Liver (tissue), 3 donors: ENCODE measurements around the gene ULBP2.
"Not testable (repeated sequence)": the region's sequence is repeated elsewhere in the genome, so short reads cannot be mapped to it uniquely, and the experiment has no call there.

ENCODE experiments used
- EGR1 ChIP-seq, 2 donors: IDR thresholded peaks; 2 replicates each; pipeline ENCODE4 v1.6.1; 2016 to 2018; ENCODE audit warnings: antibody characterized with exemption in 2 of 2, low read depth in 2 of 2
- REST ChIP-seq: IDR thresholded peaks from 2 replicates; pipeline ENCODE4 v1.6.1; 2016; ENCODE audit warnings: antibody characterized with exemption, mild to moderate bottlenecking
- YY1 ChIP-seq: IDR thresholded peaks from 2 replicates; pipeline ENCODE4 v1.6.1; 2016; ENCODE audit warnings: antibody characterized with exemption, mild to moderate bottlenecking
- TF ChIP-seq, protein P1 (sequence below): fragments of 150-350 bp; IDR thresholded peaks from 2 replicates; pipeline ENCODE4 v1.5.1; 2017; ENCODE audit warnings: improper control_type of control experiment, low read depth, low read length; ENCODE audit not compliant: missing input control
- donor health status: healthy.
- donor health status: healthy.

GRCh38 chr6:149938013-149938570 lies 3.7 kb upstream of the ULBP2 start:
- TF ChIP-seq, protein P1, sequence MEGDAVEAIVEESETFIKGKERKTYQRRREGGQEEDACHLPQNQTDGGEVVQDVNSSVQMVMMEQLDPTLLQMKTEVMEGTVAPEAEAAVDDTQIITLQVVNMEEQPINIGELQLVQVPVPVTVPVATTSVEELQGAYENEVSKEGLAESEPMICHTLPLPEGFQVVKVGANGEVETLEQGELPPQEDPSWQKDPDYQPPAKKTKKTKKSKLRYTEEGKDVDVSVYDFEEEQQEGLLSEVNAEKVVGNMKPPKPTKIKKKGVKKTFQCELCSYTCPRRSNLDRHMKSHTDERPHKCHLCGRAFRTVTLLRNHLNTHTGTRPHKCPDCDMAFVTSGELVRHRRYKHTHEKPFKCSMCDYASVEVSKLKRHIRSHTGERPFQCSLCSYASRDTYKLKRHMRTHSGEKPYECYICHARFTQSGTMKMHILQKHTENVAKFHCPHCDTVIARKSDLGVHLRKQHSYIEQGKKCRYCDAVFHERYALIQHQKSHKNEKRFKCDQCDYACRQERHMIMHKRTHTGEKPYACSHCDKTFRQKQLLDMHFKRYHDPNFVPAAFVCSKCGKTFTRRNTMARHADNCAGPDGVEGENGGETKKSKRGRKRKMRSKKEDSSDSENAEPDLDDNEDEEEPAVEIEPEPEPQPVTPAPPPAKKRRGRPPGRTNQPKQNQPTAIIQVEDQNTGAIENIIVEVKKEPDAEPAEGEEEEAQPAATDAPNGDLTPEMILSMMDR: not testable (repeated sequence)
- not testable (repeated sequence) for TF ChIP-seq EGR1 (IDR thresholded peaks at IDR 0.05; ENCODE audit: low read depth in 2 of 2); REST; YY1
